GM10266 (cell line): Measurements from ENCODE around the gene TMEM131.
A peak's percentile ranks its signal among the peaks of the same experiment; 100 is the strongest.
"Not testable (repeated sequence)": the region's sequence is repeated elsewhere in the genome, so short reads cannot be mapped to it uniquely, and the experiment has no call there.

Experiments used
- DNase-seq: peaks from one replicate; pipeline ENCODE4 v3.0.0; 2012; ENCODE audit errors: extremely low spot score
- TF ChIP-seq, protein P1 (sequence below): IDR thresholded peaks from 2 replicates; pipeline ENCODE4 v1.5.1; 2012; ENCODE audit warnings: mild to moderate bottlenecking, low read depth; ENCODE audit not compliant: control insufficient read depth, insufficient read depth; ENCODE audit errors: missing control alignments

Gene TMEM131

DNA sequence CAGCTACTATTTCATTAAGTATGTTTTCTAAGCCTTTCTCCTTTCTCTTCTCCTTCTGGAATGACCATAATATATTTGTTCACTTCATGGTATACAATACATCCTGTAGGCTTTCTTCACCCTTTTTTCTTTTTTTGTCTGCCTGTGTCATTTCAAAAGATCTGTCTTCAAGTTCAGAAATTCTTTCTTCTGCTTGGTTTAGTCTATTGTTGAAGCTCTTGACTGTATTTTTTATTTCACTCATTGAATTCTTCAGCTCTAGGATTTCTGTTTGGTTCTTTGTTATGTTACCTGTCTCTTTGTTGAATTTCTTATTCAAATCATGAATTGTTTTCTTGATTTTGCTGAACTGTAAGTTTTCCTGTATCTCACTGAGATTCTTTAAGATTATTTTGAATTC is 109.9 kb downstream of the TMEM131 start:
- TF ChIP-seq, protein P1, sequence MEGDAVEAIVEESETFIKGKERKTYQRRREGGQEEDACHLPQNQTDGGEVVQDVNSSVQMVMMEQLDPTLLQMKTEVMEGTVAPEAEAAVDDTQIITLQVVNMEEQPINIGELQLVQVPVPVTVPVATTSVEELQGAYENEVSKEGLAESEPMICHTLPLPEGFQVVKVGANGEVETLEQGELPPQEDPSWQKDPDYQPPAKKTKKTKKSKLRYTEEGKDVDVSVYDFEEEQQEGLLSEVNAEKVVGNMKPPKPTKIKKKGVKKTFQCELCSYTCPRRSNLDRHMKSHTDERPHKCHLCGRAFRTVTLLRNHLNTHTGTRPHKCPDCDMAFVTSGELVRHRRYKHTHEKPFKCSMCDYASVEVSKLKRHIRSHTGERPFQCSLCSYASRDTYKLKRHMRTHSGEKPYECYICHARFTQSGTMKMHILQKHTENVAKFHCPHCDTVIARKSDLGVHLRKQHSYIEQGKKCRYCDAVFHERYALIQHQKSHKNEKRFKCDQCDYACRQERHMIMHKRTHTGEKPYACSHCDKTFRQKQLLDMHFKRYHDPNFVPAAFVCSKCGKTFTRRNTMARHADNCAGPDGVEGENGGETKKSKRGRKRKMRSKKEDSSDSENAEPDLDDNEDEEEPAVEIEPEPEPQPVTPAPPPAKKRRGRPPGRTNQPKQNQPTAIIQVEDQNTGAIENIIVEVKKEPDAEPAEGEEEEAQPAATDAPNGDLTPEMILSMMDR = no peak
- DNase-seq = no peak

DNA sequence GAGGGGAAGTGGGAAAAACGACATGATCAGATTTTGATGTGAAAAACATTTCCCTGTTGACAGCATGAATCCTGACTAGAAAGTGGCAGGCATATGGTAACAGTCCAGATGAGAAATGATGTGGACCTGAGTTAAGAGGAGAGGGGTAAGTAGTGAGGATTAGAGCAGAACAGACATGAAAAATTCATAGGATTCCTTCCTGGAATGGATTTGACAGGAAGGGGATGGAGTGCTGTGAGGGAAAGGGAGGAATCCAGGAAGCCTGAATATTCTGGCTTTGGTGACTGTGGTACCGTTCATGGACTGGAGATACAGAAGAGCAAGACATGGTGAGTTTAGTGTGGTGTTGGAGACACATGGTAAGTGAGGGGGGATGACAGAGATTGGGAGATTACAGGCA is 115.4 kb downstream of the TMEM131 start:
- DNase-seq = no peak
- TF ChIP-seq, protein P1 = no peak

DNA sequence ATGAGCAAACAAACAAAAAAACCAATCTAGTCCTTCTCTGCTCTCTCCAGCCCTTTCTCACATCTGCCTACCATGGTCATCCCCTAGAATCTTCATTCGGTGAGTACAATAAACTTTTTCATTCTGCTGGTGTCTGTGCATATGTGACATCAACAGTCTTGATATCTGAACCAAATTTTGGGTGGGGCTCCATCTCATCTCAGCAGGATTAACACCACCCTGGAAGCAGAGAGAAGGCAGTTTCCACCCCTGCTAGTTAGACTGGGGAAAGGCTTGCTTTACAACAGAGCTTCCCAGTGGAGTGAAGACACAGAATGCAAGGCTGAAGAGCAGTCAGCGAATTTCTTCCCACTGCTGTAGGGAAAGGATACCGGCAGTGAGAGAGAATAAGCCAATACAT is 116.9 kb downstream of the TMEM131 start:
- TF ChIP-seq, protein P1 = no peak

DNA sequence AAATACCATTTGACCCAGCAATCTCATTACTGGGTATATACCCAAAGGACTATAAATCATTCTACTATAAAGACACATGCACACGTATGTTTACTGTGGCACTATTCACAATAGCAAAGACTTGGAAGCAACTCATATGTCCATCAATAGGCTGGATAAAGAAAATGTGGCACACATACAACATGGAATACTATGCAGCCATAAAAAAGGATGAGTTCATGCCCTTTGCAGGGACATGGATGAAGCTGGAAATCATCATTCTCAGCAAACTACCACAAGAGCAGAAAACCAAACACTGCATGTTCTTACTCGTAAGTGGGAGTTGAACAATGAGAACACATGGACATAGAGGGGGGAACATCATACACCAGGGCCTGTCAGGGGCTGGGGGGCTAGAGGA is 117.4 kb downstream of the TMEM131 start:
- DNase-seq = not testable (repeated sequence)

More for the DNA sequence above, 116.9 kb downstream of the TMEM131 start:
- DNase-seq = no peak

DNA sequence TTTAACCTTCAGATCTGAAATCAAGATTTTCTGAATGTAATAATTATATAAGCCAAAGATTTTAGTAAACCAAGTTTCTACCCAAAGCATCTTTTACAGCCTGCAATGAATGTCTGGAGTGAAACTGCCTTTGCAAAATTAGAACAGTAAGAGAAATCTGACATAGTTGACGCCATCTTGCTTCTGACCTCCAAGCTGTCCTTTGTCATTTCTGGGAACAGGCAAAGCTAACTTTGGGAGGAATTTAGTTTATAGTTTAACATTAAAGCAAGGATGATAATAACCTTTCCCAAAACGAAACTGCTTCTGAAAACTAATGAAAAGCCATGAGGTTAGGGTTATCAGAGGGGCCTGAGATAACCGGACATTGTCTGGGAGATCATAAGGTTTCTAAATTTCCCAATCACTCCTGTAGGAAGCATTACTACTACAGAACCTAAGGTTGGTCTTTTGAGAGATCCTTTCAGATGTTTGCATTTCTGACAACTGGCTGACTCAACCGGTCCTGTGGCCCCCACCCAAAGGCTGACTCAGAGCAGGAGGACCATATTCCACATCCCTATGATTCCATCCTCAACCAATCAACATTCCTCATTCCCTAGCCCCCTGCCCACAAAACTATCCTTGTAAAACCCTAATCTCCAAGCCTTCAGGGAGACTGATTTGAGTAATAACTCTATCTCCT is 124.5 kb downstream of the TMEM131 start:
- no peak for DNase-seq
- TF ChIP-seq, protein P1 = no peak

DNA sequence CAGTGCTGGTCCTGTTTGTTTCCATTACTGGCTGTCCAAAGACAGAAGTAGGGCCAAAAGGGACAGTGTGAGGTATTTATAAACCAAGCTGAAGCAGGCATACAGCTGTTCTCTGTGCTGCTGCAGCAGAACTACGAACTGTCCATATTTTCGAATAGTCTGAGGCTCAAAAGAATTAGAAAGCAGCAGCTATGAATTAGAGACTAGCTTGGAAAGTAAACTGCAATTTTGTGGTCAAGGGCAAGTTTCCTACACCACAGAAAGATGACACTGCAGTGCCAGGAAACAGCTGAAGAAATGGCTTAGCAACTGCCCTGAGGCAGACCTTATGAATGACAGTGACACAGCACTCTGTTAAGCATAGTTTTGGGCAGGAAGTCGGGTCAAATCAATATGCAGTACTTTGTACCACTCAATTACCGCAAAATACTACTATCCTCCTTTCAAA is 125.3 kb downstream of the TMEM131 start:
- TF ChIP-seq, protein P1 = peak; percentile 41
- peak; percentile 64 for DNase-seq

DNA sequence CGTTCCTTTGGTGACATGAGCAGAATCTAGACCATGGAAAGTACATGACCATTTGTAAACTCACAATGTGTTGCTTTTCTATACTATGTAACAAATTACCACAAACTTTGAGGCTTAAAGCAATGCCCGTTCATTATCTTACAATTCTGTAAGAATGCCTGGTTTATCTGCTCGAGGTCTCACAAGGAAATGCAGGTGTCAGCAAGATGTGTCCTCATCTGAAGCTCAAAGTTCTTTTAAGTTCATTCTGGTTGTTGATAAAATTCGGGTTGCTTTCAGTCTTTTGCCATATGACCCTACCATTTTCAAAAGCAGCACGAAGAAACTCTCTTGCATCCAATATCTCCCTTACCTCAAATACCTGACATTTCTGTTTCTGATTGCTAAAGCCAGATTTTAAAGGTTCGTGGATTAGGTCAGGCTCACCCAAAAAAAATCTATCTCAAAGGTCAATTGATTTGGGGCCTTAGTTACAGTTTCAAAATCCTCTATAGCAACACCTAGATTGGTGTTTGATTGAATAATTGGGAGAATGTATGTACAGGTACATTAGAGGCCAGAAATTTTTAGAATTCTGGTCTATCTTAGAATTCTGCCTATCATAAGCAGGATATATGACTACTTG is 125.9 kb downstream of the TMEM131 start:
- TF ChIP-seq, protein P1 = no peak
- DNase-seq = no peak
